GM23338 (cell line): ENCODE results near the gene ISL1. TPM values are rescaled to one million over a fixed set of nuclear protein-coding genes. Genes with fewer than 3 reads are reported as not detected.

Experiments
- ATAC-seq: fragments of 200-7000 bp; cut with Tn5 transposase; 3 replicates; pipeline ENCODE4 v1.9.1; 2020
- DNase-seq: peaks from one replicate; pipeline ENCODE4 v3.0.0-alpha.2; 2015; ENCODE audit warnings: low spot score
- H2AFZ ChIP-seq: fragments of 200-600 bp; sonication (generic); 2 replicates; pipeline ENCODE4 v1.8.0; 2016; ENCODE audit warnings: antibody characterized with exemption, mild to moderate bottlenecking, moderate library complexity
- H3F3A ChIP-seq: fragments of 200-600 bp; sonication (generic); replicated peaks from 2 replicates; pipeline ENCODE4 v1.8.0; 2017; ENCODE audit warnings: antibody characterized with exemption, mixed run types, low read depth
- H3K27ac ChIP-seq: fragments of 200-600 bp; sonication (generic); 2 replicates; pipeline ENCODE4 v1.6.1; 2016; ENCODE audit warnings: low read depth
- H3K27me3 ChIP-seq: fragments of 200-600 bp; sonication (generic); 2 replicates; pipeline ENCODE4 v1.8.0; 2016; ENCODE audit warnings: mild to moderate bottlenecking, mixed run types, moderate library complexity; ENCODE audit not compliant: insufficient read depth
- H3K36me3 ChIP-seq: fragments of 200-600 bp; sonication (generic); 2 replicates; pipeline ENCODE4 v1.8.0; 2016; ENCODE audit warnings: mild to moderate bottlenecking; ENCODE audit not compliant: insufficient read depth
- H3K4me1 ChIP-seq: fragments of 200-600 bp; sonication (generic); 2 replicates; pipeline ENCODE4 v1.8.0; 2016; ENCODE audit warnings: mild to moderate bottlenecking, moderate library complexity; ENCODE audit not compliant: insufficient read depth
- H3K4me2 ChIP-seq: fragments of 200-600 bp; sonication (generic); 2 replicates; pipeline ENCODE4 v1.7.1; 2017; ENCODE audit warnings: mixed run types
- H3K4me3 ChIP-seq: fragments of 200-600 bp; sonication (generic); 2 replicates; pipeline ENCODE4 v1.6.1; 2016; ENCODE audit warnings: mixed run types
- H3K79me2 ChIP-seq: fragments of 200-600 bp; sonication (generic); replicated peaks from 2 replicates; pipeline ENCODE4 v1.8.0; 2017; ENCODE audit warnings: mild to moderate bottlenecking; ENCODE audit not compliant: insufficient read depth
- H3K9me2 ChIP-seq: fragments of 200-600 bp; sonication (generic); 2 replicates; pipeline ENCODE4 v1.8.0; 2017; ENCODE audit not compliant: insufficient read depth
- H4K20me1 ChIP-seq: fragments of 200-600 bp; sonication (generic); replicated peaks from 2 replicates; pipeline ENCODE4 v1.8.0; 2017; ENCODE audit warnings: mild to moderate bottlenecking; ENCODE audit not compliant: insufficient read depth
- H3K27ac Mint-ChIP-seq: 2 replicates; pipeline ENCODE4 v1.8.0; 2020; ENCODE audit warnings: inconsistent platforms, mild to moderate bottlenecking, moderate library complexity, mixed read lengths
- H3K27me3 Mint-ChIP-seq: 3 replicates; pipeline ENCODE4 v1.8.0; 2022; ENCODE audit warnings: low read depth, mild to moderate bottlenecking, moderate library complexity, mixed read lengths, inconsistent platforms; ENCODE audit not compliant: insufficient read depth, poor library complexity
- H3K36me3 Mint-ChIP-seq: 3 replicates; pipeline ENCODE4 v1.8.0; 2021; ENCODE audit warnings: low read depth, mild to moderate bottlenecking, inconsistent platforms, moderate library complexity, mixed read lengths
- H3K4me1 Mint-ChIP-seq: 3 replicates; pipeline ENCODE4 v1.8.0; 2020; ENCODE audit warnings: mild to moderate bottlenecking, inconsistent platforms, mixed read lengths
- H3K4me3 Mint-ChIP-seq: 3 replicates; pipeline ENCODE4 v1.8.0; 2021; ENCODE audit warnings: moderate library complexity, mild to moderate bottlenecking, inconsistent platforms, mixed read lengths
- H3K9me3 Mint-ChIP-seq: 3 replicates; pipeline ENCODE4 v1.8.0; 2020; ENCODE audit warnings: moderate library complexity, mild to moderate bottlenecking, inconsistent platforms, mixed read lengths
- CREB1 ChIP-seq: fragments of 250-450 bp; sonication (Bioruptor Pico); IDR thresholded peaks from 2 replicates; pipeline ENCODE4 v1.5.0; 2020; ENCODE audit warnings: low read depth, mild to moderate bottlenecking, moderate library complexity
- ETS1 ChIP-seq: IDR thresholded peaks from 2 replicates; pipeline ENCODE4 v1.6.1; 2016; ENCODE audit warnings: antibody characterized with exemption
- EZH2 ChIP-seq: fragments of 200-600 bp; sonication (generic); IDR thresholded peaks from one replicate; pipeline ENCODE4 v1.8.0; 2017; ENCODE audit warnings: antibody characterized with exemption, mild to moderate bottlenecking, low read depth; ENCODE audit not compliant: unreplicated experiment
- EZH2phosphoT487 ChIP-seq: fragments of 200-600 bp; sonication (generic); IDR thresholded peaks from one replicate; pipeline ENCODE4 v1.8.1; 2018; ENCODE audit warnings: antibody characterized with exemption; ENCODE audit not compliant: unreplicated experiment
- JUNB ChIP-seq: IDR thresholded peaks from one replicate; pipeline ENCODE4 v1.6.1; 2016; ENCODE audit warnings: antibody characterized with exemption; ENCODE audit not compliant: unreplicated experiment
- NANOG ChIP-seq: IDR thresholded peaks from 2 replicates; pipeline ENCODE4 v1.6.1; 2016; ENCODE audit warnings: antibody characterized with exemption, borderline replicate concordance
- POLR2AphosphoS5 ChIP-seq: IDR thresholded peaks from 2 replicates; pipeline ENCODE4 v1.6.1; 2016; ENCODE audit warnings: antibody characterized with exemption, low read depth
- STAT1 ChIP-seq: IDR thresholded peaks from one replicate; pipeline ENCODE4 v1.6.1; 2016; ENCODE audit warnings: antibody characterized with exemption; ENCODE audit not compliant: unreplicated experiment
- ZNF114 ChIP-seq: fragments of 250-450 bp; sonication (Bioruptor Pico); IDR thresholded peaks from 2 replicates; pipeline ENCODE4 v1.5.0; 2020; ENCODE audit warnings: mild to moderate bottlenecking, moderate library complexity
- ZNF331 ChIP-seq: fragments of 250-450 bp; sonication (Bioruptor Pico); IDR thresholded peaks from 2 replicates; pipeline ENCODE4 v1.5.0; 2020; ENCODE audit warnings: low read depth, mild to moderate bottlenecking, moderate library complexity
- ZNF462 ChIP-seq: fragments of 250-450 bp; sonication (Bioruptor Pico); IDR thresholded peaks from 2 replicates; pipeline ENCODE4 v1.5.0; 2020; ENCODE audit warnings: mild to moderate bottlenecking, moderate library complexity
- polyA plus RNA-seq: library from polyadenylated mRNA; unstranded; fragments of >200 nt; fragmentation: Nextera tagmentation; extraction: Ambion mirVana; gene quantifications from 2 replicates; pipeline ENCODE4 v1.2.1, GENCODE V29; 2016
- total RNA-seq: library from RNA; depleted of rRNA; stranded (reverse); fragments of >200 nt; shearing (Covaris generic); gene quantifications from 2 replicates; pipeline ENCODE4 v1.2.3, GENCODE V29; 2014
- TF ChIP-seq, protein P1 (sequence below): IDR thresholded peaks from one replicate; pipeline ENCODE4 v1.6.1; 2018; ENCODE audit warnings: antibody characterized with exemption; ENCODE audit not compliant: unreplicated experiment
- TF ChIP-seq, protein P2 (sequence below), 2 experiments: fragments of 200-600 bp in 1 of 2; sonication (generic) in 1 of 2; conservative IDR thresholded peaks; 2 replicates each; pipeline versions ENCODE4 v1.5.1 to v1.6.1; 2016 to 2017; ENCODE audit warnings: antibody characterized with exemption in 2 of 2, low read depth in 2 of 2, mild to moderate bottlenecking in 2 of 2, moderate library complexity in 1 of 2

The ISL1 gene
- total and polyA plus RNA-seq, 2 experiments from 2014 or later: 0.38 to 0.55 TPM

GRCh38 chr5:51347157-51347556 lies 36.1 kb upstream of the ISL1 start:
- H2AFZ ChIP-seq: no peak overlapping the region
- ATAC-seq (no peak), DNase-seq (no peak)
- no peak overlapping the region for H3K4me3 Mint-ChIP-seq
- peaks cover 25% of the 10 kb centered on the region for H3K36me3 Mint-ChIP-seq
- H4K20me1 ChIP-seq: no peaks in the 10 kb centered on the region
- H3F3A ChIP-seq: no peaks in the 10 kb centered on the region
- no peaks in the 10 kb centered on the region for H3K79me2 ChIP-seq
- no peaks in the 10 kb centered on the region for H3K4me1 ChIP-seq
- H3K4me2 ChIP-seq: no peak overlapping the region
- 0 out of 2 replicates have a peak, but pooled peaks cover 3% of the 10 kb centered on the region for H3K9me2 ChIP-seq
- peaks cover 42% of the 10 kb centered on the region for H3K9me3 Mint-ChIP-seq
- no peak overlapping the region for H3K27ac ChIP-seq
- H3K36me3 ChIP-seq: no peaks in the 10 kb centered on the region
- no peak overlapping the region for H3K4me3 ChIP-seq
- no peaks in the 10 kb centered on the region for H3K4me1 Mint-ChIP-seq
- H3K27me3 Mint-ChIP-seq: peaks cover 6% of the 10 kb centered on the region
- TF ChIP-seq POLR2AphosphoS5: no peak
- TF ChIP-seq, protein P1, sequence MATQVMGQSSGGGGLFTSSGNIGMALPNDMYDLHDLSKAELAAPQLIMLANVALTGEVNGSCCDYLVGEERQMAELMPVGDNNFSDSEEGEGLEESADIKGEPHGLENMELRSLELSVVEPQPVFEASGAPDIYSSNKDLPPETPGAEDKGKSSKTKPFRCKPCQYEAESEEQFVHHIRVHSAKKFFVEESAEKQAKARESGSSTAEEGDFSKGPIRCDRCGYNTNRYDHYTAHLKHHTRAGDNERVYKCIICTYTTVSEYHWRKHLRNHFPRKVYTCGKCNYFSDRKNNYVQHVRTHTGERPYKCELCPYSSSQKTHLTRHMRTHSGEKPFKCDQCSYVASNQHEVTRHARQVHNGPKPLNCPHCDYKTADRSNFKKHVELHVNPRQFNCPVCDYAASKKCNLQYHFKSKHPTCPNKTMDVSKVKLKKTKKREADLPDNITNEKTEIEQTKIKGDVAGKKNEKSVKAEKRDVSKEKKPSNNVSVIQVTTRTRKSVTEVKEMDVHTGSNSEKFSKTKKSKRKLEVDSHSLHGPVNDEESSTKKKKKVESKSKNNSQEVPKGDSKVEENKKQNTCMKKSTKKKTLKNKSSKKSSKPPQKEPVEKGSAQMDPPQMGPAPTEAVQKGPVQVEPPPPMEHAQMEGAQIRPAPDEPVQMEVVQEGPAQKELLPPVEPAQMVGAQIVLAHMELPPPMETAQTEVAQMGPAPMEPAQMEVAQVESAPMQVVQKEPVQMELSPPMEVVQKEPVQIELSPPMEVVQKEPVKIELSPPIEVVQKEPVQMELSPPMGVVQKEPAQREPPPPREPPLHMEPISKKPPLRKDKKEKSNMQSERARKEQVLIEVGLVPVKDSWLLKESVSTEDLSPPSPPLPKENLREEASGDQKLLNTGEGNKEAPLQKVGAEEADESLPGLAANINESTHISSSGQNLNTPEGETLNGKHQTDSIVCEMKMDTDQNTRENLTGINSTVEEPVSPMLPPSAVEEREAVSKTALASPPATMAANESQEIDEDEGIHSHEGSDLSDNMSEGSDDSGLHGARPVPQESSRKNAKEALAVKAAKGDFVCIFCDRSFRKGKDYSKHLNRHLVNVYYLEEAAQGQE: no peak
- no peak for TF ChIP-seq CREB1 (CRISPR knock-in tag)
- TF ChIP-seq EZH2phosphoT487: no peak
- TF ChIP-seq ZNF114 (CRISPR knock-in tag): no peak
- TF ChIP-seq JUNB: no peak
- no peak for TF ChIP-seq ETS1
- no peak for TF ChIP-seq STAT1
- TF ChIP-seq ZNF331 (CRISPR knock-in tag): no peak
- TF ChIP-seq, protein P2, sequence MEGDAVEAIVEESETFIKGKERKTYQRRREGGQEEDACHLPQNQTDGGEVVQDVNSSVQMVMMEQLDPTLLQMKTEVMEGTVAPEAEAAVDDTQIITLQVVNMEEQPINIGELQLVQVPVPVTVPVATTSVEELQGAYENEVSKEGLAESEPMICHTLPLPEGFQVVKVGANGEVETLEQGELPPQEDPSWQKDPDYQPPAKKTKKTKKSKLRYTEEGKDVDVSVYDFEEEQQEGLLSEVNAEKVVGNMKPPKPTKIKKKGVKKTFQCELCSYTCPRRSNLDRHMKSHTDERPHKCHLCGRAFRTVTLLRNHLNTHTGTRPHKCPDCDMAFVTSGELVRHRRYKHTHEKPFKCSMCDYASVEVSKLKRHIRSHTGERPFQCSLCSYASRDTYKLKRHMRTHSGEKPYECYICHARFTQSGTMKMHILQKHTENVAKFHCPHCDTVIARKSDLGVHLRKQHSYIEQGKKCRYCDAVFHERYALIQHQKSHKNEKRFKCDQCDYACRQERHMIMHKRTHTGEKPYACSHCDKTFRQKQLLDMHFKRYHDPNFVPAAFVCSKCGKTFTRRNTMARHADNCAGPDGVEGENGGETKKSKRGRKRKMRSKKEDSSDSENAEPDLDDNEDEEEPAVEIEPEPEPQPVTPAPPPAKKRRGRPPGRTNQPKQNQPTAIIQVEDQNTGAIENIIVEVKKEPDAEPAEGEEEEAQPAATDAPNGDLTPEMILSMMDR (conservative IDR thresholded peaks at IDR 0.05; ENCODE audit: low read depth in 2 of 2): no peak
- no peak for TF ChIP-seq ZNF462
- TF ChIP-seq NANOG: no peak
- no peak for TF ChIP-seq EZH2
- H3K27ac Mint-ChIP-seq: no peak overlapping the region
- H3K27me3 ChIP-seq: no peaks in the 10 kb centered on the region
